ENCODE data around the gene TBX21. TPM values are rescaled to one million over a fixed set of nuclear protein-coding genes. Genes with fewer than 3 reads are reported as not detected.

TBX21 gene
- total and polyA plus RNA-seq, 11 donors = 0.07 to 3.2 (median 0.21) TPM; not detected in 2

- DNase-seq = peak in 1 of 5 donors; percentile 69
- no peaks in the 10 kb centered on the region for H3K9me3 ChIP-seq
- peaks cover 0 to 33% (median 15%) of the 10 kb centered on the region in 9 donors for H3K36me3 ChIP-seq
- TF ChIP-seq CTCF (IDR thresholded peaks at IDR 0.05) (no peak), POLR2A (IDR thresholded peaks at IDR 0.05) (no peak)
- peak overlapping the region in 1 of 12 donors; percentile 55 for H3K27ac ChIP-seq
- no peaks in the 10 kb centered on the region for H3K27me3 ChIP-seq
- peaks cover 0 to 71% (median 22%) of the 10 kb centered on the region in 12 donors for H3K4me1 ChIP-seq
- intact Hi-C loops (cut with DNase I) = loop anchor here in 2 of 10 donors (10.0 kb wide), 2 partner anchors 81 to 91 kb away; no protein-coding TSS in a partner anchor
- no peak for ATAC-seq
- 45 to 69% (median 66%) methylated on average over 14 of the region's 14 CpGs; no CpG with 5 or more reads in 1 of the 4 donors for WGBS, 4 donors
- no peak overlapping the region for H3K4me3 ChIP-seq
These were observed 28.9 kb upstream of the TBX21 start for GRCh38 chr17:47704116-47704515.

DNA sequence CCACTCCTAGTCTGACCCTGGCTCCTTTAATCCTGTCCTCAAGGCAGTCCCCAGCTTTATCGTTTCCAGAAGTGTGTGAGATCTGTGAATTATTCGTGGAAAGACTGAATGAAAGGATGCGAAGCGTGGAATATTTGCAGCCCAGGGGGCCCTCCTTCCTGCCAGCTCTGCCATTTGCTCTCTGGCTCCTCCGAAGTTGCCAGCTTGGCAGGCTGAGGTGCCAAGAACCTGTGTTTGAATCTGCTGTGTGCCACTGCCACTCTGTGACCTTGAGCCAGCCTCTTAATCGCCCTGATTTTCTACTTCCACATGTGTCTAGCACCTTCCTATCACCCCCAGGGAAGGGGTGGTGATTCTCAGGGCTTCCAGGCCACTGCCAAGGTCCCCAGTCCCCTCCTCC, 28.3 kb upstream of the TBX21 start:
- WGBS, 4 donors = 47 to 66% (median 59%) methylated on average over 6 of the region's 6 CpGs
- no peaks in the 10 kb centered on the region for H3K9me3 ChIP-seq
- H3K4me1 ChIP-seq = peaks cover 0 to 68% (median 23%) of the 10 kb centered on the region in 12 donors
- TF ChIP-seq POLR2A (IDR thresholded peaks at IDR 0.05) (no peak), CTCF (IDR thresholded peaks at IDR 0.05) (no peak)
- intact Hi-C loops (cut with DNase I) = loop anchor here in 2 of 10 donors (10.0 kb wide), 2 partner anchors 80 to 90 kb away; no protein-coding TSS in a partner anchor
- H3K27me3 ChIP-seq = no peaks in the 10 kb centered on the region
- ATAC-seq = no peak
- H3K4me3 ChIP-seq = no peak overlapping the region
- DNase-seq = peak in 1 of 5 donors; percentile 35
- H3K27ac ChIP-seq = peak overlapping the region in 1 of 12 donors; percentile 55
- peaks cover 0 to 32% (median 12%) of the 10 kb centered on the region in 9 donors for H3K36me3 ChIP-seq

DNA sequence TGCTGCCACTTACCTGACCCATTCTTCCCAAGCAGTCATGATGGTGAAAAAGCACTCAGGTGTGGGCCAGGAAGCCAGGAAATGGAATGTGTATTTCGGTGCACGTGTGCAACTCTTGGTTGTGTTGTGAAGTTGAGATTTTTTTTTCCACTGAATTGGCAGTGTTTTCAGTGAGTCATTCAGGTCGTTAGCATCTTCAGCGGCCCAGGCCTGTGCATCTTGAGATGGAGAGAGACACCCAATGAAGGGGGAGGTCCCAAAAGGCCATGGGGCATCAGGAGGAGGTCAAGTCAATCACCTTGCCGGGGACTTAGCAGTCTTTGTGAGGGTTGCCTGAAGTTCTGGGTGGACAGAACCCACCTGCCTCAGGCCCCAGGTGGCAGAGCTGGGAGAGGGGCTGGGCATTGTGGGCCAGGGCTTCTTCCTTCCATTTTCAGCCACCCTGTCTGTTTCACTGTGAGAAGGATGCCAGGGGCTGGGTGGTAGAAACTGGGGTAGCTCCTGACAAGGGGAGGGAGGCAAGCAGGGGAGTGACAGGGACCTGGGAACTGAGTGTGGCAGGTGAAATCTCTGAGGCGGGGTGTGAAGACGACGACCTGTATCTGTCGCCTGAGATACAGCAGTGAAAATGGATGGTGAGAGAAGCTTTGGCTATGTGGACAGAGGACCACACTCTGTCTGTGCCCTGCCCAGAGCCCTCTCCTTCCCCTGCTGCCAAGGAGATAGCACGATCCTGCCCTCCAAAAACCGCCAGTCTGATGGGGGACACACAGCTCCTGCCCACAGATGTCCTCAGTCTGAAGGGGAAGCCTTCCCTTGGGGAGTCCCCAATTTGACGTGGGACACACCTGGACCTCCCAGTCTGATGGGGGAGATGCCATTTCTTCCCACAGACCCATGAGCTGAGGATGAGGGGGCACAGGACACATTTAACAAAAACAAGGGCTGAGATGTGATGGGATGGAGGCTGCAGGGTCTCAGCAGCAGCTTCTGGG, 27.2 kb upstream of the TBX21 start:
- Histone ChIP-seq H3K36me3 (peaks cover 0 to 28% (median 15%) of the 10 kb centered on the region in 9 donors), H3K27me3 (no peaks in the 10 kb centered on the region), H3K9me3 (no peaks in the 10 kb centered on the region), H3K27ac (peak overlapping the region in 2 of 12 donors; percentile 55 to 67), H3K4me1 (peaks cover 0 to 68% (median 23%) of the 10 kb centered on the region in 12 donors), H3K4me3 (no peak overlapping the region)
- intact Hi-C loops (cut with DNase I) = loop anchor here in 2 of 10 donors (10.0 kb wide), 2 partner anchors 79 to 89 kb away; no protein-coding TSS in a partner anchor
- TF ChIP-seq POLR2A (IDR thresholded peaks at IDR 0.05) = no peak
- no peak for TF ChIP-seq CTCF (IDR thresholded peaks at IDR 0.05)
- ATAC-seq (no peak), DNase-seq (peak in 2 of 5 donors; percentile 23 to 56)
- 56 to 63% (median 58%) methylated on average over 12 of the region's 12 CpGs for WGBS, 4 donors

All from heart left ventricle (tissue), 16 donors.